Measurements from ENCODE around the gene MZB1. TPM values are rescaled to one million over a fixed set of nuclear protein-coding genes. Genes with fewer than 3 reads are reported as not detected.
"Not testable (repeated sequence)": the region's sequence is repeated elsewhere in the genome, so short reads cannot be mapped to it uniquely, and the experiment has no call there.

Gene MZB1
- total RNA-seq, 4 donors from 2014 or later: 1.3 to 5.6 TPM; not detected in 2

DNA sequence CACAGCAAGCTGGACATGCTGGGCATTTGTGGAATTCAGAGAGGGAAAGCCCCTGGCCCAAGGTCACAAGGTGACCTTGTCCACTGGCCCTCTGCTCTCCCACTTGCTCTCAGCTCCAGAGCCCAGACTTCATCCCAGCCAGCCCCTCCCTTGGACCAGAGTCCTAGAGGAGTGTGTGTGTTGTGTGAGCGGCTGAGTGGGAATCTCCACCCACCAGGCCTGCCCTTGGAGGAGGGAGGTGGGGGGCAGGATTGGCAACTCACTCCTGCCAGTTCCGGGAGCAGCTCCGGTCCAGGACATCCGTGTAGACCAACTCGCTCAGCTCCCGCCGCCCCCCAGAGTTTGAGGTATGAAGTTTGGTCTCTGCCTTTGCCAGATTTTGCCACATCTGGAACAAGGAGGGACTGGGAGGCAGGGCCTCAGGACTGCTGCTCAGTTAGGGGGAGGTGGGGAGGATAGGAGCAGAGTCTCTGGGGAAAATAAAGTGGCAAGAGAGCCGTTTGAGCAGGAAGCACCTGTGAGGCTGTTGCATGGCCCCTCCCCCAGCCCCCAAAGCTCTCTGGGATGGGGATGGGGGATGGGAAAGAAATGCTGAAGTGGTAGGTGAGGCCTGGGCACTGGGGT, 1.4 kb downstream of the MZB1 start:
- no peak for TF ChIP-seq POLR2A (IDR thresholded peaks at IDR 0.05)
- TF ChIP-seq CTCF (IDR thresholded peaks at IDR 0.05): no peak
- Histone ChIP-seq H3K4me1 (no peaks in the 10 kb centered on the region), H3K4me3 (no peak overlapping the region), H3K27me3 (peaks cover 0 to 3% of the 10 kb centered on the region in 2 donors), H3K36me3 (no peaks in the 10 kb centered on the region), H3K9me3 (no peaks in the 10 kb centered on the region), H3K27ac (no peak overlapping the region)
- DNase-seq: no peak
- intact Hi-C loops (cut with DNase I; ENCODE audit: low total_unique reads): no loop called here

GRCh38 chr5:139387611-139388197, 2.0 kb downstream of the MZB1 start:
- Histone ChIP-seq H3K27ac (no peak overlapping the region), H3K27me3 (no peaks in the 10 kb centered on the region), H3K9me3 (no peaks in the 10 kb centered on the region), H3K4me3 (no peak overlapping the region), H3K4me1 (no peaks in the 10 kb centered on the region), H3K36me3 (no peaks in the 10 kb centered on the region)
- no peak for TF ChIP-seq CTCF (IDR thresholded peaks at IDR 0.05)
- no peak for TF ChIP-seq POLR2A (IDR thresholded peaks at IDR 0.05)
- DNase-seq: no peak
- intact Hi-C loops (cut with DNase I; ENCODE audit: low total_unique reads): no loop called here

DNA sequence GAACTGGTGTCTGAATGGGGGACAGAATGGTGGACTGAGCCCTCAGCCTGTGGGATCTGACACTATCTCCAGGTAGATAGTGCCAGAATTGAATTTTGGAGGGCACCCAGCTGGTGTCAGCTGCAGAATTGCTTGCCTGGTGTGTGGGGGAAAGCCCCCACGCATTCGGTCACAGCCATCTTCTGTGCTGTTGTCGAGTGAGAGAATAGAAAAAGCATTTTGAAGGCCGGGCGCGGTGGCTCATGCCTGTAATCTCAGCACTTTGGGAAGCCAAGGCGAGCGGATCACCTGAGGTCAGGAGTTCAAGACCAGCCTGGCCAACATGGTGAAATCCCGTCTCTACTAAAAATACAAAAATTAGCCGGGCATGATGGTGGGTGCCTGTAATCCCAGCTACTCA, 2.8 kb downstream of the MZB1 start:
- H3K27ac ChIP-seq; DNase-seq; H3K4me1 ChIP-seq; H3K36me3 ChIP-seq; H3K27me3 ChIP-seq; H3K9me3 ChIP-seq; intact Hi-C loops (cut with DNase I; ENCODE audit: low total_unique reads); H3K4me3 ChIP-seq: not testable (repeated sequence)

GRCh38 chr5:139386050-139386438, 3.7 kb downstream of the MZB1 start:
- no peaks in the 10 kb centered on the region for H3K27me3 ChIP-seq
- intact Hi-C loops (cut with DNase I; ENCODE audit: low total_unique reads): no loop called here
- no peaks in the 10 kb centered on the region for H3K9me3 ChIP-seq
- H3K4me1 ChIP-seq: no peaks in the 10 kb centered on the region
- no peak overlapping the region for H3K27ac ChIP-seq
- DNase-seq: no peak
- no peak overlapping the region for H3K4me3 ChIP-seq
- TF ChIP-seq POLR2A (IDR thresholded peaks at IDR 0.05) (no peak), CTCF (IDR thresholded peaks at IDR 0.05) (no peak)
- no peaks in the 10 kb centered on the region for H3K36me3 ChIP-seq

- Histone ChIP-seq H3K27ac (peak overlapping the region; percentile 54 to 68), H3K9me3 (no peaks in the 10 kb centered on the region), H3K4me3 (peak overlapping the region in 1 of 2 donors; percentile 22), H3K27me3 (no peaks in the 10 kb centered on the region), H3K36me3 (no peaks in the 10 kb centered on the region), H3K4me1 (no peaks in the 10 kb centered on the region)
- TF ChIP-seq CTCF (IDR thresholded peaks at IDR 0.05) (peak in 1 of 4 experiments; percentile 31), POLR2A (IDR thresholded peaks at IDR 0.05) (no peak)
- intact Hi-C loops (cut with DNase I; ENCODE audit: low total_unique reads): no loop called here
- DNase-seq: no peak
These were observed 4.4 kb downstream of the MZB1 start for GRCh38 chr5:139385061-139386049.
